ENCODE results near the gene C5orf46.
"Not testable (repeated sequence)": the region's sequence is repeated elsewhere in the genome, so short reads cannot be mapped to it uniquely, and the experiment has no call there.

Gene C5orf46

DNA sequence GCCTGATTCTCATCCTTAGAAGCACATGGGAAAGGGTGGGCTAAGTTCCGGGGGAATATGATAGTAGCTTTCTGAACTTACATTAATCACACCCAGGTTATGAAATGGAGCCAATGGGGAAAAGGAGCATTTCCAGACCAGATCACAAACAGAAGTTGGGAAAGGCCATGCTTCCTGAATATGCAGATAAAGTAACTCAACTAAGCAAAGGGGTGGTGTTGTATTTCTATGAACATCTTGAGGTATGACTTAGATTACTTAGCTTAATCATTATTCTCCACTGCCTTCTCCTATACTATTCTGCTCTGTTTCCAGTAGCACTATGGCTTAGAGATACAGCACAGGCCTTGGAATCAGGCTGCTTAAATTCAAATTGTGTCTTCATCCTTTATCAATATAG is 10.5 kb downstream of the C5orf46 start:
- no peak for DNase-seq (ENCODE audit: low read depth in 3 of 3)

DNA sequence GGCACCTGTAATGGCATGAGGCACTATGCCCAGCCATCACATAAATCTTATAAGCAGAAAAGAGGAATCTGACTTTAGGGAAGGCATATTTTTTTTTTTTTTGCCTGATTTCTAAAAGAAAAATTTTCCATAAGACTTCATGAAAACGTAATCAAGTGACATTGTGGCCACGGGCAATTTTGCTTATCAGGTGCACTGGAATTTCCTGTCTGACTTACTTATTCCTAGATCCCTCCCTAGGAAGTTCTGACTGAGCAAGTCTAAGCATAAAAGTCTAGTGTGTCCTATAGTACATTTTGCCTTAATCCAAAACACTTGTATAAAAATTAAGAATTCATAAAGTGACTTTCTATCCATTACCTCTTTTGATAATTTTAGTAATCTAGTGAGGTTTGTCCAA is 12.5 kb downstream of the C5orf46 start:
- no peak for DNase-seq (ENCODE audit: low read depth in 3 of 3)

DNA sequence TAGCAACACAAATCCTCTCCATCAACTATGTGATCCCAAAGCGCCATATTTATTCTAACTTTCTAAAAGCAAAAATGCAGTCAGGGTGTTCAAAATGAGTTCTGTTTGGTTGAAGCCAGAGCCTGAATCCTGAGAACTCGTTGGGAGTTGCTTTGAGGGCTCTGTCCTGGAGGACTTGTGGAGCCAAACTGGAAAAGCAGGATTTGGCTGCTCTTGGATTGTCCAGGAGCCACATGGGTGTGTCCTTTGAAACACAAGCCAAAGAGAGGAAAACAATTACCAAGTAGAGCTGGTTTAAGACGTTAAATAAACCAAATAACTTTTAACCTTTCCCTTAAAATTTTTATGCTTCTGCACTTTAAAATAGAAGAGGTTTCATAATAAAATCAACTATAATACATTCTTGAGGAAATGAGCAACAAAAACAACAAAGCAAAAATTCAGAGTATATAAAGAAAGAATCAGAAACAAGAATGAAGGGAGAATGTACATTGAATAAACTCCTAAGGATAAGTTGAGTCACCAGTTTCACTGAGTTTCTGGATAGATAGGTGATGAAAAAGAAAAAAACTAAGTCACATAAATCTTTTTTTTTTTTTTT is 13.5 kb downstream of the C5orf46 start:
- no peak for DNase-seq (ENCODE audit: low read depth in 3 of 3)

DNA sequence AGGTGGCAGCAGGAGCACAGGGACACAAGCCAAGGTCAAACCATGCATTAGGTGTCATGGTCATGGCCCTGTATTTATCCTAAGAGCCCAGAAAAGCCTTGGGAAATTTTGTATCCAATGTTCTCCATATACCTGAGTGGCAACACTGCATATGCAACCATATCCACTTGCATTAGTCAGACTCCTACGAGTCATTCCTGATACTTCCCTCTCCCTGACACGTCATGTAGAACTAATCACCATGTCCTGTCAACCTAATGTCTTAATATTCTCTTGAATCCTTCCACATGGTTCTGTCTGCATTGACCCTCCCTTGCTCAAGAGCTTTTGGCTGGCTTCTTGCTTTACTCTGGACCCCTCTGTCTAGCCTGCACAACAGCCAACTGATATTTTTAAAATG is 18.4 kb downstream of the C5orf46 start:
- DNase-seq (ENCODE audit: low read depth in 3 of 3), result no peak

DNA sequence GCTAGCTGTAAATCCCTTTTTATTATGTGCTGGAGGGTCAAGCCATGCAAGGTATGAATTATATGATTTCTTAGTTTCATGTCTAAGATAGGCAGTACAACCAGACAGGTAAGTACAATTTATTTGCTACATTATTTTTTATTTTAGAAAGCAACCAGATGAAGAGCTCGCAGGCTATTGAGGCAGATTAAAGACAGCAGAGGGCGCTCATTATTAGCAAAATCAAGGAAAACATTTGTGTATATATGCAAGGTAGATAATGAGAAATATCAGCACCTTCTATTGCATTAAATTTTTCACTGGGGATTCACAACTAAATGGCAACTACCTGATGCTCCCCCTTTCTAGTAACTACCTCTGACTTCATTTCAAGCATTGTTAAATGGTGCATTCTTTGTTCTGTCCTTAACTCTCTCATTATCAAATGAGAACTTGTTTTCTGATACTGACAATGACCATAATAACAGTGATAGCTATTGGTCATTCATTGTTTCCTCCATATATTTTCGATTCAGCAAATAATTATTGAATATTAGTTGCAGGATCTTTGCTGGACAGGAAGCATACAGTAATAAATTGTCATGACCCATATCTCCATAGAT is 19.2 kb downstream of the C5orf46 start:
- DNase-seq (ENCODE audit: low read depth in 3 of 3), result no peak

DNA sequence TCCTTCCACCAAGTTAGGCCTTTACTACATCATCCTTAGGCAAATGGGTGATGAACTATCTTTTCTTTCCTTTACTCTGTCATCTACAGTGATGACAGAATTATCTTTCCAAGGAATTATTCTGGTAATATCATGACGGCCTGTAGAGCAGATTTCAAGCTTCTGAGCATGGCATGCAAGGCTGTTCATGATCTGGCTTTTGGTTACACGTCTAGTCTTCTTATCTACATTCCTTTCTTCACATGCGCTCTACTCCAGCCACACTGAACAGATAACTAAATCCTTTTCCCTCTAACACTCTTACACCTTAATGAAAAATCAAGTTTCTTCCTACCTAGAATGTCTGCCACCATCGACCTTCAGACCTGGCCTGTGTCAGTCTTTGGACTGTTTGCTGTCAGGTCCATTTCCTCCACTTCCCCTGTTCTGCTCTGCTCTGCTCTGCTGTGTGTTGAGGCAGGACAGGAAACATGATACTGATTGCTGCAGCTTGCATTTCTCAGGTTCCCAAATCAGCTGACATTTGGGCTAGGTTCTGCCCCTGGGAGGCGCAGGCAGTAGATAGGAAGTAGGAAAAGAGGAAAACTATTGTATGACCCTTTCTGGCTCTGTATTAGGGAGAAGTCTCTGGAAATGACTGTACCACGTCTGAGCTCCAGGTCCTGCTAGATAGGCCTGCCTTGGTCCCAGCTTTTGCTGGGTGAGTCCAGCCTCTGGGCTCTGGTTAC is 23.6 kb downstream of the C5orf46 start:
- DNase-seq (ENCODE audit: low read depth in 3 of 3), result no peak

DNA sequence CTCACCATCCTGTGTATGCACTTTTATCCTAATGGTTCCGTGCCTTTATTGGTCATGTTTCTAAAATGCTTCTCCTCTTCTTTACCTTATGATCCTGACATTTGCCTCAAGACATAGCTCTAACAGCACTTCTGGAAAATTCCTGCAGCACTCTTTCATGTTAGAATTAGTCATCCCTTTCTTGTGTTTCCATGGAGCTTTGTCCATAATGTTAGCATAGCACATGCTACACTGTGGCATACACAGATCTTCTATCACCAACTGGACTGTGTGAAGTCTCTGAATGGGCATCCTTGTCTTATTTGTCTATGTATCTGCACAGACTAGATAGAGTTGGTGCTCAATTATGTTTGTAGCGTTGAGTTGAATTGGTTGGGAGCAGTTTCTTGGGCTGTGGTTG is 25.9 kb downstream of the C5orf46 start:
- no peak for DNase-seq (ENCODE audit: low read depth in 3 of 3)

DNA sequence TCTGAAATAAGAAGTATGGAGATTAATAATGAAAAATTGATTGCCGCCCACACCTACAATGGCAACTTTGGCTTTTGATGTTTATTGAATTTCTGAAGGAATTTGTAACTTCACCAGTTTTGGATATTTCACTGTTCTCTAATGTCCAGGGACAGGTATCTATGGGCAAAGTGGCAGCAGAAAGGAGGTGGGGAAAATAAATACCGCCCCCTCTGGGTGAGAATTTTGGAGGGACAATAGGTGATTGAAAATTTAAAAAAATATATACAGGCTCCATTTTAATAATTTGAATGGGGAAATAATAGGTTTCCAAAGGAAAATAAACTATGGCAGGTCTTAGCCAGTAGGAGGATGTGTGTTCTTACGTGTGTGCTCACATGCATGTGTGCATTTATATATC is 26.6 kb downstream of the C5orf46 start:
- DNase-seq (ENCODE audit: low read depth in 3 of 3), result no peak

DNA sequence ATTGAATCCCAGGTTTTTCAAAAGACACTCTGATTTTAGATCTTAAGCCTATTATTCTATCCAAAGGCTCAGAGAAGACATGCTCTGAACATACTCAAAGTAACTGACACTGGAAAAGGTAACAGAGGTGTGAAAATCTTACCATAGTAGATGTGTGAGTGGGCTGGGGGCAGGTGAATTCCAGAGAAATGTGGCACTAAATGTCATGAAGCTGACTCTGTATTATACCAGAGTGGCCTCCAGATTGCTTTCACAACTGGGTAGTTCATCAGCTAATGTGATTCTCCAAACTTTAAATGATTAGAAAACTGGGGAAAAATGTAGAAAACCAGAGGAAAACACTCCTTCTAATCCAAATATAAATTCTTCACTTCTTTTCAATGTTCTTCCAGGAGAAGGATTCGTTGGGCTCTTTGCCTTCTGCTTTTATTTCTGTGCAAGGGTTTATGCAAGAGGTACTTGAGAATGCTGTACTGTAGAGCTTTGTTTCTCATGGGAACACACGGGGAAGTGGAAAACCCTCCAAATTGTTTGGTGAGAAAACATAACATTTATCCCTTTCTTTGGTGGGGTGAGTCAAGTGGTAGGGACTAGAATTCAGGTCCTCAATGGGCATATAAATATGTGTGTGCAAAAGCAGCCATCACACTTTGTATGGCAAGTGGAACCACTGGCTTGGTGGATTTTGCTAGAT is 28.1 kb downstream of the C5orf46 start, which contains the start of gene SCGB3A2:
TSS of gene SCGB3A2 (plus strand) at position 646 of the 694 bp plus-strand sequence. CDS start 93 bp downstream, outside the sequence.
- DNase-seq (ENCODE audit: low read depth in 3 of 3), result no peak

DNA sequence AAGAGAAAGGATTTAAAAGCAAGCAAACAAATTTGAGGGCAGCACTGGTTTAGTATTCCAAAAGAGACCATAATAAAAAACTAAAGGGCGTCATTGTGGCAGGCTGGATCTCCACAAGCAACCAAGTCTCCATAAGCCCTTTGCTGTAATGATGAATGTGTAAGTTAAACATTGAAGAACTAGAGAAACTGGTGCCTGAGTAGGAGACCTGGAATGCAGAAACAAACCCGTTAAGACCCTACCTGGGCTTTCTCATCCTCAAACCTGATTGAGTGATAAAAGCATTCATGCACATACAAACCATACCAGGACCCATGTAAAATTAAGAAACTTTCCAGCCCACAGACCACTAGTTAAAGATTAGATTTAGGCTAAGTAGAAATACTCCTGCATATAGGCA is 29.7 kb downstream of the C5orf46 start:
- no peak for DNase-seq (ENCODE audit: low read depth in 3 of 3)

DNA sequence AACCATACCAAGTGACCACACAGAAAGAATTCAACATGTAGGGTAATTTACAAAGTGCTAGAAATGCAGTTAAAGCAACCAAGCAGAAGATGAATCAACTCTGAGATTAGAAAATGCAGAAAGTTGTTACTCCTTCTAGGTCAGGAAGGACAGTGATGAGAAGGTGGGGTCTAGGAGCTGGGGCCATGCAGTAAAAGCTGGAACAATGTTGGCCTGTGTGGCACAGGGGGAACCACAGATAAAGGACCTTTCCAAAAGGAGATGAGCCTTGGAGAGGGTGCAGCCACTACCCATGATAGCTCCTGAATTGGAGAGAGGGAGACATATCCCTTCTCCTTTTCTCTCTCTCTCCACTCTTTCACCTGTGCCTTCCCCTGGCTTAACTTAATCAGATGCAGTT is 30.2 kb downstream of the C5orf46 start:
- no peak for DNase-seq (ENCODE audit: low read depth in 3 of 3)

DNA sequence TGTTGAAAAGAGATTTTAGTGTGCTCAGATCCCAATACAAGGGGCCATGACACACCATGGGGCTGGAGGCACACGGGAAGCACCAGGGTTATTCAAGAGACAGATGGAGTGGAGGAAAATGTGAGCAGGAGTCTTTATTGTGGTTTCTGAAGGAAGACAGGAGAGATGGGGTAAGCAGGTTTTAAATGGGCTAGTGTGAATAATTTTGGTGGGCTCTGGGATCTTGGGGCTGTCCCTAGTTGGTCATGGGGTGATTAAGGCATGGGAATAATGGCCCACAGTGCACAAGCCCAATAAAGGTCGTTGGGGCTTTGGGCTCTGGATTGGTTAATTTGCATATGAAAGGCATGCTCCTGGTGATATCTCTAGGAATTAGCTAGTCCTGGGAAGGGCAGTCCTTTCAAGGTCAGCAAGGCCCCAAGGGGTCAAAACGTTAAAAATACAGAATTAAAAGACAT is 31.4 kb downstream of the C5orf46 start:
- no peak for DNase-seq (ENCODE audit: low read depth in 3 of 3)

DNA sequence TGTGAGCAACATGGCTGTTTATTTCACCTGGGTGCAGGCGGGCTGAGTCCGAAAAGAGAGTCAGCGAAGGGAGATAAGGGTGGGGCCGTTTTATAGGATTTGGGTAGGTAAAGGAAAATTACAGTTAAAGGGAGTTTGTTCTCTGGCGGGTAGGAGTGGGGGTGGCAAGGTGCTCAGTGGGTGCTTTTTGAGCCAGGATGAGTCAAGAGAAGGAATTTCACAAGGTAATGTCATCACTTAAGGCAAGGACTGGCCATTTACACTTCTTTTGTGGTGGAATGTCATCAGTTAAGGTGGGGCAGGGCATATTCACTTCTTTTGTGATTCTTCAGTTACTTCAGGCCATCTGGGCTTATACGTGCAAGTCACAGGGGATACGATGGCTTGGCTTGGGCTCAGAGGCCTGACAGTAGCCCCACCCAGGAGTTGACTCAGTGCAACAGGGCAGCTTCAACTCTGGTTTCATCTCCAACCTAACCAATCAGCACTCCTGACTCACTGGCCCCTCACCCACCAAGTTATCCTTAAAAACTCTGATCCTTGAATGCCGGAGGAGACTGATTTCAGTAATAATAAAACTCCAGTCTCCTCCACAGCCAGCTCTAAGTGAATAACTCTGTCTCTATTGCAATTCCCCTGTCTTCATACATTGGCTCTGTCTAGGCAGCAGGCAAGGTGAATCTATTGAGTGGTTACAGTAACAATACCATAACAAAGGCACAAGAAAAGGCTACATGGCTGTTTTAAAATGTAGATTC is 32.0 kb downstream of the C5orf46 start:
- not testable (repeated sequence) for DNase-seq (ENCODE audit: low read depth in 3 of 3)

DNA sequence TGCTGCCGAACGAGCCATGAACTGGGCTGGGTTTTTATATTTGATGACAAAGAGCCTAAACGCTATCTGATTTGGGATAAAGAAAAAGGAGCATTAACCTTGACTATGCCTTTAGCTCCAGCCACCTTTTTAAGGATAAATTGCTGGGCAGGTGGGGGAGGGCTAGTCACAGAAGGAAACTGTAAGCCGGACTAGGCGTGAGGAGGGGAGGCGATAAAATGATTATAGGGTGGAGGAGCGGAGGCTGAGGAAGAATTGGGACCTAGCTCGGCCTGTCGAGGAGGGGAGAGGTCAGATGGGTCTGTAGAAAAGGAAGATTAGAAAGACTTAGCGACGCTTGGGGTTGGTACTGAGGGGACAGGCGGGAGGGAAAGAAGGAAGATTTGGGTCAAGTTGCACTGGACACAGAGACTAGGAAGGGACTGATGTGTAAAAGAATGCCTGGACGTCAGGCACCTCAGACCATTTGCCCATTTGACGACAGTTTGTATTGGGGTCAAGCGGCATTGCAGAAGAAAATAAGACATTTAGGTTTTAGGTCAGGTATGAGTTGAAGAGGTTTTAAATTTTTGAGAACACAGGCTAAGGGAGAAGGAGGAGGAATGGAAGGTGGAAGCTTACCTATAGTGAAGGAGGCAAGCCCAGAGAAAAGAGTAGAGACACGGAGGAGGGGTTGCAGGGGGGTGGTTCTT is 33.4 kb downstream of the C5orf46 start:
- not testable (repeated sequence) for DNase-seq (ENCODE audit: low read depth in 3 of 3)

DNA sequence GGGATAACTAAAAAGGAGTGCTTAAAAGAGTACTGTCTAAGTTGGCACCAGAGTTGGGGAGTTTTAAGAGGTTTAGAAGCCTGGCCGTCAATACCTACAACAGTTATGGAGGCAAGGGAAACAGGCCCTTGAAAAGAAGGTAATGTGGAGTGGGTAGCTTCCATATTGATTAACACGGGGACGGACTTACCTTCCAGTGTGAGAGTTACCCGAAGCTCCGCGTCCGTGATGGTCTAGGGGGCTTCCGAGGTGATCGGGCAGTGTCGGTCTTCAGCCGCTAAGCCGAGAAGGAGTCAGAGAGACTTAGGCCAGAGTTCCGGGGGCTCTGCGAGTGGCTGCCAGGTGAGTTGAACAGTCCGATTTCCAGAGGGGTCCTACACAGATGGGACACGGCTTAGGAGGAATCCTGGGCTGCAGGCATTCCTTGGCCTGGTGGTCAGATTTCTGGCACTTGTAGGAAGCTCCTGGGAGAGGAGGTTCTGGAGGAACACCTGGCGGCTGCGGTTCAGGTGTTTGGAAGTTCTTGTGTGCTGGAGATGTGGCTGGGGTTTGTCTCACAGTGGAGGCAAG is 34.3 kb downstream of the C5orf46 start:
- not testable (repeated sequence) for DNase-seq (ENCODE audit: low read depth in 3 of 3)

DNA sequence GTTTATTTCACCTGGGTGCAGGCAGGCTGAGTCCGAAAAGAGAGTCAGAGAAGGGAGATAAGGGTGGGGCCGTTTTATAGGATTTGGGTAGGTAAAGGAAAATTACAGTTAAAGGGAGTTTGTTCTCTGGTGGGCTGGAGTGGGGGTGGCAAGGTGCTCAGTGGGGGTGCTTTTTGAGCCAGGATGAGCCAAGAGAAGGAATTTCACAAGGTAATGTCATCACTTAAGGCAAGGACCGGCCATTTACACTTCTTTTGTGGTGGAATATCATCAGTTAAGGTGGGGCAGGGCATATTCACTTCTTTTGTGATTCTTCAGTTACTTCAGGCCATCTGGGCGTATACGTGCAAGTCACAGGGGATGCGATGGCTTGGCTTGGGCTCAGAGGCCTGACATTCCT is 36.4 kb downstream of the C5orf46 start:
- DNase-seq (ENCODE audit: low read depth in 3 of 3), result not testable (repeated sequence)

DNA sequence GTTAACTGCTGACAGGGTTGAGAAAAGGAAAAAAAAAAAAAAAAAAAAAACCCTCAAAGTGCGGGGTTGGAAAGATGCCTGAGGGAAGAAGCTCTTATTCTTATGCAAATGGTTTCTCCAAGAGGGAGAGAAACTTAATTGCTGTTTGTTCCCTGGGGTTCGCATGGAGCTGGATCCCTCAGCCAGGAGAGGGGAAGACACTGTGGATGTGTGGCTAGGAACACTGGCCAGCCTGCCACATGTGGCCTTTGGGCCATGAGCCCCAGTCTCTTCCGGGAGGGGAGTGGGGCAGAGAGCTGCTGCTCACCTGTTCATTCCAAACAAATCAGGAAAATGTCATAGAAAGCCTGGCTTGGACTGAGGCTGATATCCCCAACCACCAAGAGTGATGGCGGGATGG is 37.2 kb downstream of the C5orf46 start:
- DNase-seq (ENCODE audit: low read depth in 3 of 3), result no peak

DNA sequence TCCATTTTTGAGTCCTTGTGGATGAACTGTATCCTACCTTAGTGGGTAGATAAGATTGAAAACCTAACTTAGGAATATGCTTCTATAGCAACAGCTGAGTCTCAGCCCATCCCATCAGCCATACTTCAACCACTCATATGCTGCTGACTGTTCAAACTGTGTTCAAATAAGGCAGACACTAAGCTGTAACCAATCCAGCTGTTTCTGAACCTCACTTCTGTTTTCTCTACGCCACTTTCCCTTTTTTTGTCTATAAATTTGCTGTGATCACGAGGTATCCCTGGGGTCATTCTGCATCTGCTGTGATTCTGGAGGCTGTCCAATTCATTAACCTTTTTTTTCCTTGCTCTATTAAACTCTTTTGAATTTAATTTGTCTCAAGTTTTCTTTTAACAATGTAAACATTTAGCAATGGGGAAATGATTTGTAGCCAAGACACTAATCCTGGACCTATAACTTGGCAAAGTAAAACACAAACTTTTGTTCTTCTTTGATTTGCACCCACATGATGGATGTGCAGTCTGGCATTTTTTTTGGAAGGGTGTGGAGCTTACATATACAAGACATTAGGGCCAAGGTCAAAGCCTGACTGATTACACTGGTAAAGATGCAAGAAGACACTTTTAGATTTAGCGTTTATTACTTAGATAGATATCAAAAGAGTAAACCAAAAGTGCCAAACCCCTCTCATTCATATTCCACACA is 42.7 kb downstream of the C5orf46 start:
- DNase-seq (ENCODE audit: low read depth in 3 of 3), result no peak

DNA sequence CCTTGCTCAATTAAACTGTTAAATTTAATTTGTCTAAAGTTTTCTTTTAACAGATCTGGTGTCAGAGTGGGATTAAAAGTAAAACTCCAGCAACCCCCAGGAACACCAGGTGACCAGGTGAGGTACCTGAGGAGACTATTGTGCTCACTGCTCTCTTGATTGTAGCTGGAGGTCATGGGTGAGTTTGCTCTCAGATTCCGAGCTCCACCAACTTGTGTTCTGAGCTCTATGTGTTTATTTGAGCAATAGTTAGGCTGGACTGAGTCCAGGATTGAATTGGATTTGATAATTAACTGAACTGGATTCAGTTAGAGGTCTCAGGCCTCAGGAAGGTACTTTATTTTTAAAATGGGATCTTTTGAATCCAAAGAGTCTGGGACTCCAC is 45.7 kb downstream of the C5orf46 start:
- DNase-seq (ENCODE audit: low read depth in 3 of 3), result no peak

DNA sequence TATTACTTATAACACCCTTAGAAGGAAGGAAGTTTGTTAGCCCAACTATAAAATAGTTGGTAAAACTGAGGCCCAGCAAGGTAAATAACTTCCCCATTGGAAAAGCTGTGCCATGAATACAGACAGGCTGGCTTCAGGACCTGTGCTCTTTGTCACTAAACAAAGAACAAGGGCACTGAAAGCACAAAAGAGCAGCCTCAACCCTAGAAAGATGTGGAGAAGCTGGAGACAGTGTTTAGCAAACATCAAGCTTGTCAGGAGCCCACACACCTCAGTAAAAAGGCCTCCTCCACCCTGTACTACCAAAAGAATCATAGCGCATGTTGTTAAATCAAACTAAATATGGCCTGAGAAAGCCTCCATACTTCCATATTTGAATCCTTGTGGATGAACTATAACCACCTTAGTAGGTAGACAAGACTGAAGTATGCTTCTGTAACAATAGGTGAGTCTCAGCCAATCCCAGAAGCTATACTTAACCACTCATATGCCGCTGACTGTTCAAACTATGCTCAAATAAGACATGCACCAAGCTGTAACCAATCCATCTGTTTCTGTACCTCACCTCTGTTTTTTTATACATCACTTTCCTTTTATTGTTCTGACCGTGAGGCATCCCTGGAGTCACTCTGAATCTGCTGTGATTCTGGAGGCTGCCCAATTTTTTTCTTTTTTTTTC is 46.2 kb downstream of the C5orf46 start:
- no peak for DNase-seq (ENCODE audit: low read depth in 3 of 3)
